HG03575 (cell line): ENCODE measurements around the gene ABO.
"Not testable (repeated sequence)": the region's sequence is repeated elsewhere in the genome, so short reads cannot be mapped to it uniquely, and the experiment has no call there.

ENCODE experiments used
- ATAC-seq: cut with Tn5 transposase; IDR thresholded peaks from one replicate; pipeline ENCODE4 v1.9.1; 2021; ENCODE audit not compliant: unreplicated experiment, insufficient number of reproducible peaks, low FRiP score; ENCODE audit errors: extremely low read depth

The ABO gene

DNA sequence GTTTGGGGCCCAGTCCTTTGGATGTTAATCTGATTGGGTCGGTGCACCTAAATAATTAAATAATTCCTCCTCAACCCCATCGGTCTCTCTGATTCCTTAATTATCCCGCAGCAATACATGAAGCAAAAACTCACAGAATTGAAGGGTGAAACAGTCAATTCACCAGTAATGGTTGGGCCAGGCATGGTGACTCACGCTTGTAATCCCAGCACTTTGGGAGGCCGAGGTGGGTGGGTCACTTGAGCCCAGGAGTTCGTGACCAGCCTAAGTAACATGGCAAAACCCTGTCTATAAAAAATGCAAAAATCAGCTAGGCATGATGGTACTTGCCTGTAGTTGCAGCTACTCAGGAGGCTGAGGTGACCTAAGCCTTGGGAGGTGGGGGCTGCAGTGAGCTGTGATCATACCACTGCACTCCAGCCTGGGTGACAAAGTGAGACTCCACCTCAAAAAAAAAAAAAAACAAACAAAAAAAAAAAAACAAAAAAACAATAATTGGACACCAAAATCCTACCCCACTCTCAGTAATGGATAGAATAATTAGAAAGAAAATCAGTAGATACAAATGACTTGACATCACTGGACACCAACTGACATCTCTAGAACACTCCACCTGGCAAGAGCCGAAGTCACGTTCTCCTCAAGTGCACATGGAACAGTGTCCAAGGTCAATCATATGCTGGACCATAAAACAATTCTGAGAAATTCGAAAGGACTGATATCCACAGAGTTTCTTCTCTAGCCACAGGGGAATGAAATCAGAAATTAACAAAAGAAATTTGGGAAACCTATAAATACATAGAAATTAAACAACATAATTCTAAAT, 5.3 kb downstream of the ABO start:
- ATAC-seq = no peak

DNA sequence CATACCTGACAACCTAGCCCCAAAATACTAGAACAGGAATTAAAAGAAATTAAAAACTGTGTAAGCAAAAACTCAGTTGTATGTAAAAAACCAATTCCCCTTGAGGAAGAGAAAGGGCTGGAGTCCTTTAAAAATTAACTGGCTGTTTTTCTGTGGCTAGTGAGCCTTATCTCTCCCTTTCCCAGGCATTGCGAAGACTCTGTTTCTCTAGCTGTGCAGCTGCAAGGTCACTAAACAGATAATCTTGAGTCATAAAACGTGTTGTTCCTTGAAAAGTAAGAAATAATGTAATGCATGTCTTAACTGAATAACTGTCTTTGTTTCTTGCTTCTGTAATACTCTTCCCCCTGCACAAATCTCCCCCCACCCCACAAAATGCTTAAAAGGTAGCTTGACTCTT, 5.9 kb downstream of the ABO start:
- not testable (repeated sequence) for ATAC-seq

DNA sequence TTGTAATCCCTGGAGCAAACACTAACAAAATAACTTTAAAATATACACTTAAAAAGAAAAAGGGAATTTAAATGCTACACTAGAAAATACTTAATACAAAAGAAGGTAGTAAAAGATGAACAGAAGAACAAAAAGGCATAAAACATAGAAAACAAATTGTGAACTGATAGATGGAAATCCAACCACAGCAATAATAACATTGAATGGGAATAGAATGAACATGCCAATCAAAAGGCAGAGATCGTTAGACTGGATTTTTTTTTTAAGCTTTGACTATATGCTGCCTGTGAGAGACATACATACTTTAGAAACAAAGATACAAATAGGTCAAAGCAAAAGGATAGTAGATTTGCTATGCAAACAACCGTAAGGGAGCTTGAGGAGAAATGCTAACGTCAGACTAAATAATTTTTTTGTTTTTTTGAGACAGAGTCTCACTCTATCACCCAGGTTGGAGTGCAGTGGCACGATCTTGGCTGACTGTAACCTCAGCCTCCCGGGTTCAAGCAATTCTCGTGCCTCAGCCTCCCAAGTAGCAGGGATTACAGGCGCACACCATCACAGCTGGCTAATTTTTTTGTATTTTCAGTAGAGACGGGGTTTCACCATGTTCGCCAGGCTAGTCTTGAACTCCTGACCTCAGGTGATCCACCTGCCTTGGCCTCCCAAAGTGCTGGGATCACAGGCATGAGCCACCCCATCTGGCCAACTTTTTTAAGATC, 6.5 kb downstream of the ABO start:
- ATAC-seq = no peak

DNA sequence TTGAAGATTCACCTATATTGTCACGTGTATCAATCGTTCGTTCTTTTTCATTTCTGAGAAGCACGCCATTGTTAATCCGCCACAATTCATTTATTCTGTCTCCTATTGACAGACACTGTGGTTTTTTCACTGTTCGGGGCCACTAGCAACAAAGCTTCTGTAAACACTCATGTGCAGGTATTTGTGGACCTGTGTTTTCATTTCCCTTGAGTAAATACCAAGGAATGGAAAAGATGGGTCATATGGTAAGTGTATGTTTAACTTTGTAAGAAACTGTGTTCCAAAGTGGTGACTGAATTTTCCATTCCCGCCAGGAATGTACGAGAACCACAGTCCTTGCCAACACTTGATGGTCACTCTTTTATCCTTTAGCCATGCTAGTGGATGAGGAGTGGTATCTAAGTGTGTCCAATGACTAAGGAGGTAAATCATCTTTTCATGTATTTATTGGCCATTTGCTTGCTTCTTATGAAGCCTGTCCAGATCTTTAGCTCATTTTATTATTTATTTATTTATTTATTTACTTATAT, 10.7 kb downstream of the ABO start:
- ATAC-seq = no peak

DNA sequence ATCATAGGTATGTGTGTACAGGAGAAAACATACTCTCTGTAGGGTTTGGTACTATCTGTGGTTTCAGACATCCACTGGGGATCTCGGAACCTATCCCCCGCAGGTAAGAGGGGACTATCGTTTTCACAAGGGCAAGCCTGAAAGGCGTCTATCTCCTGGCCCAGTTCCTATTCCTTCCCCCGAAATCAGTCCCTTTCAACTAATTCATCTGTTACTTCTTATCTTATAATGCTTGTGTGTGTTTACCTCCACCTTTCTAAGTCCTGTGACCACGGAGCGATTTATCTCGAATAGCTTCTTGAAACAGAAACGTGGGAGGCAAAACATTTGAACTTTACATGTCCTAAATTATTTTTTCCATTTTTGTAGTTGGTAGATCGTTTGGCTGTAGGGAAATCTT, 11.4 kb downstream of the ABO start:
- ATAC-seq = no peak

DNA sequence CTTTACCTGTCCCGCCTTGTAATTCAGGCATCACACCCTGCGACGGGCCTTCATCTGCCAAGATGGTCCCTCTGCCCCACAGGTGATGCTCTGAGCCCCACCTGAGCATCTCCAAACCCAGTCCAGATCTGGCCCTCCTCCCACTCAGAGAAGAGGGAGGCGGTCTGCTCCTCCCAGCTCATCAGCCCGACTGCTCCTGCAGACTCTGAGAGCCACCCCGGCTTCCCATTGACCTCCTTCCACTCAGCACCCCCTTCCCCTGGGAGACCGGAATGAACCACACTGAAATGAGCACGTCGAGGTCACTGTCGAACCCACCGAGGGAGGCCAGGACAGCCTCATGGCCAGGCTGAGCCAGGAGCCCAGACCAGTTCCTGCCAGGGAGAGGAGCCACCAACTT, 12.8 kb downstream of the ABO start:
- no peak for ATAC-seq

DNA sequence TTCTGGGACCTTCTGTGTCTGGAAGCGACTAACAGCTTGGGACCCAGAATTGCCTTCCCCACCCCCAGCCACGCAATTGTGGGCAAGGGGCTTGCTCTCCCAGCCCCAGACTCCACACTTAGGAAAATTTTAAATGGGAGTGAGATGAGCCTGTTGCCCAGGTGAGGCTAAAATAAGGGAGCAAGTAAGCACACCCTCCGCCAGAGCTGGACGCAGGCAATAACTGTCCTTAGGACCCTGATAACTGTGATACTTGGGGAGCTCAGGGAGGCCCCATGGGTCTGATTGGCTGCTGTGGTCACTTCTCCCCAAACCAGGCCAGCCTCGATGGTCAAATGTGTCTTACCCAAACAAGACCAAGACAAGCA, 13.3 kb downstream of the ABO start:
- ATAC-seq = no peak

DNA sequence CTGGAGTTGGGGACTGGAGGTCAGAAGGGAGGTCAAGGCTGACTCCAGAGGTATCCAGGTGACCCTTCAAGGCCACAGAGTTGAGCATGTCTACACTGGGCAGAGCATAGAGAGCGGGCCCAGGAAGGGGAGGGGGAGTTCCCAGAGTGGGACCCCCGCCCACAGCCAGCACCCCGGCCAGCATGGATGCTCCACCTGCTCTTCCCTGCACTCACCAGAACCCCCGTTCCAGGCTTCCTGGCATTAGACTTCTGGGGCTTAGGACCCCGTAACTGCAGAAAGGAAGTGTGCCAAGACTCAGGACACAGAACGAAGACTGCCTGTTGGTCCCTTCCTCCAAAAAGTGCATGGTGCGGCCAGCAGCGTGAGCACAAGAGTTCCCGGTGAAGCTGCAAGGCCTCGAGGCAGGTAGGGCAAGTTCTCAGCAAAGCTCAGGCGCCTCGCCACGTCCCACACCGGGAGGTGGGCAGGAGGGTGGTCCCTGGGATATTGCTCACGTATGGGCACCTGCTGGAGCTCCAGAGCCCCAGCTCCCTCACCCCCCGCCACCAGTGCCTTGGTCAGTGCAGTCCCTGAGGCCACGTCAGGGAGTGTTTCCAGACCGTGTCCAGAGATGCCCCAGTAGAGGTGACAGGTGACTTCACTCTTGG, 13.8 kb downstream of the ABO start:
- no peak for ATAC-seq

DNA sequence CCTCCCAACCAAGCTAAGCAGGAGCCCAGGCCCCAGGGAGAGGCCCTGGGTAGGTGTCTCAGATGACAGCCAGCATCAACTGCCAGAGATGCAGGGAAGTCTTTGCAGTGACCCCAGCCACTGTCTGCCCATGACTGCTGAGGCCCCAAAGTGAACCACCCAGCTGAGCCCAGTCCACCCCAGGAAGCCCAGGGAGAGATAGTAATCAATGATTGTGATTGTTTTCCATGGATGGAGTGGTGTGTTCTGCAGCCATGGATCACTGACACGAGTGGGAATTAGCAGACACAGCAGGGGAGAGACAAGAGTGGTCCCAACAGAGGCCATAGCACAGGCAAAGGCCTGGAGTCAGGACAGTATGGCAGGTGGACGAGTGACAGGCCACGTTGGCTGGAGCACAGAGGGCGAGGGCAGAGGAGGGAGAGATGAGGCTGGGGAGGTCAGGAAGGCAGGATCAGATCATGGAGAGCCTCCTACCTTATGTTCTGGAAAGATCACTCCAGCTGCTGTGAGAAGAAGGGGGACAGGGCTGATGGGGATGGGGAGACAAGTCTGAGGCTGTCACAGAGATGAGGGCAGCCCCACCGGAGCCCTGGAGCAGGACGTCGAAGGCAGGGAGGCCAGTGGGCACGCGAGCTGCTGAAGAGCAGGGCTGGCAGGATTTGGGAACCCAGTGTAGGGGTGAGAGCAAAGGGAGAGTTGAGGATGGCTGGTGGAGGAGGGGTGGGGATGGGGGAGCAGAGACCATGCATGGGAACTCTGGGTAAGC, 14.5 kb downstream of the ABO start:
- no peak for ATAC-seq

DNA sequence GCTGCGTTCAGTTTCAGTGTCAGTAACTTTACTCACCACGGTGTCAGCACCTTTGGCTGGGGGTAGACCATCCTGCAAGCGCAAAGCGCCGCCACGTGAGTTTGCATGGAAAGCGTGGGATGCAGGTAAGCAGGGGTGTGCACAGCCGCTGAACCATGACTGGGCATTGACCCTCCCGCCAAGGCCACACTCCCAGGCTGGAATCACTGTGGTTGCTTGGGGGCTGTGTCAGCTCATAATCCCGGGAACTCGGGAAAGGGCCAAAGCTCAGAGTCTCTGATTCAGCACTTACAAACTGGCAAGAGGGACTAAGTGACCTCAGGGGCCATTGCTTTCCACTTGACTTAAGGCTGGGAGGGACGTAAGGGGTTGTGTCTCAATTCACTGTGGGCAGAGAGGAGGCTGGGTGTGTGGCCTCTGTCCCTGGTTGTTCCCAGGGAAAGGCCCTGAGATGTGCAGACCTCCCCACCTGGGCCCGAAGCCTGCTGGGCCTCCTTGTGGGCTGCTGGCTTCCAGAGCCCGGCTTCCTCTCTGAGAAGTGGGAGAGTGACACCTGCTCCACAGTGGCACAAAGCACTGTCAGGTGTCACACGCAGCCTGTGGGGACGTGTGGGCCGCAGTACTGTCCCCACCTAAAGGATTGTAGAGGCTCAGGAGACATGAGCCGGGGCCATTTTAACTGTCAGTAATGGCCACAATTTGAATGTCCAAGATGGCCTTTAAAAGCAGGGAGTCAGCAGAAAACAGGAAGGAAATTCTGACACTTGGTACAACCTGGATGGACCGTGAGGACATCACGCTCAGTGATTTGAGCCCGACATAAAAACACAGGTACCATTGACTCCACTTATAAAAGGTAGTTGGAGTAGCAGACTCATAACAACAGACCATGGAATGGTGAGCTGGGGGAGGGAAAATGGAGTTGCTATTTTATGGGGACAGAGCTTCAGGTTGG, 16.7 kb downstream of the ABO start:
- no peak for ATAC-seq

DNA sequence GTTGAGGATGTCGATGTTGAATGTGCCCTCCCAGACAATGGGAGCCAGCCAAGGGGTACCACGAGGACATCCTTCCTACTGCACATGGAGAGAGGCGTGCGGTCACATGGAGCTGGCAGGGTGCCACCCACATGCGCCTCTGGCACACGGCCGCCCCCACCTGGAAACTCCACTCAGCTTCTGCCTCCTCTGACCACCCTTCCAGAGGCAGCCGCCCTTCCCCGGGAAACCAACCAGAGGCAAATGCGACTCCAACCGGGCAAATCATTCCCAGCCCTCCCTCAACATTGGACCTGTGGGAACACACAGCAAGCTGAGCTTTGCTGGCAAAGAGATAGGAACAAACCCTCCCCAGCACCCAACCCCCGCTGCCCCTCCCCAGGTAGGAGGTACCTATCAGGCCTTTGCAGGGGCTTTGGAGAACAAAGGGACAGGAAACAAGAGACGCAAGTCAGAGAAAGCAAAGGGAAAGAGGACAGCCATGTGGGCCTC, 17.5 kb downstream of the ABO start:
- ATAC-seq = no peak

DNA sequence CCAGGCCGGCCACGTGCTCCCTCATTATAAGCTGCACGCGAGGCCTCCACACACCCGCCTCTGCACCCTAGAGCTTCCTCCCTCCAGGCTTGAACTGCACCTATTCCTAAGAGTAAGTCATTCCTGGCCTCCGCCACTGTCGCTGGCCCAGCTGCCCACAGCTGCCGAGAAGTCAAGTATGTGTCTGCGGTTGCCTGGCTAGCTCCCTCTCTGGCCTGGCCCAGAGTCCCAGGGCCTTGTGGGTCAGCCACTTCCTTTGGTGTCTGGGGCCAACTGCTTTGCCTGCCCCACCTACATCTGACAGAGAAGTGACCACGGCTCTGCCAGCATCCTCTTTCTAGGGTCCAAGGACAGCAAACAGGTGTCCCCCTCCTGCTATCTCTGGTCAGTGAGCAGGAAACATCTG, 18.3 kb downstream of the ABO start:
- ATAC-seq = no peak

DNA sequence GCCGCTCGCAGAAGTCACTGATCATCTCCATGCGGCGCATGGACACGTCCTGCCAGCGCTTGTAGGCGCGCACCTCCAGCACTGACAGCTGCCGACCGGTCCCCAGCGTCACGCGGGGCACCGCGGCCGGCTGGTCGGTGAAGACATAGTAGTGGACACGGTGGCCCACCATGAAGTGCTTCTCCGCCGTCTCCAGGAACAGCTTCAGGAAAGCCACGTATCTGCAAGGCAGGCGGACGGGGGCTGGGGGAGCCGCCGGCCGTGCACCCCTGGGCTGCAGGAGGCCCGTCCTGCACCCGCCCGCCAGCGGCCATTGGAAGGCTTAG, 18.9 kb downstream of the ABO start:
- ATAC-seq = no peak

DNA sequence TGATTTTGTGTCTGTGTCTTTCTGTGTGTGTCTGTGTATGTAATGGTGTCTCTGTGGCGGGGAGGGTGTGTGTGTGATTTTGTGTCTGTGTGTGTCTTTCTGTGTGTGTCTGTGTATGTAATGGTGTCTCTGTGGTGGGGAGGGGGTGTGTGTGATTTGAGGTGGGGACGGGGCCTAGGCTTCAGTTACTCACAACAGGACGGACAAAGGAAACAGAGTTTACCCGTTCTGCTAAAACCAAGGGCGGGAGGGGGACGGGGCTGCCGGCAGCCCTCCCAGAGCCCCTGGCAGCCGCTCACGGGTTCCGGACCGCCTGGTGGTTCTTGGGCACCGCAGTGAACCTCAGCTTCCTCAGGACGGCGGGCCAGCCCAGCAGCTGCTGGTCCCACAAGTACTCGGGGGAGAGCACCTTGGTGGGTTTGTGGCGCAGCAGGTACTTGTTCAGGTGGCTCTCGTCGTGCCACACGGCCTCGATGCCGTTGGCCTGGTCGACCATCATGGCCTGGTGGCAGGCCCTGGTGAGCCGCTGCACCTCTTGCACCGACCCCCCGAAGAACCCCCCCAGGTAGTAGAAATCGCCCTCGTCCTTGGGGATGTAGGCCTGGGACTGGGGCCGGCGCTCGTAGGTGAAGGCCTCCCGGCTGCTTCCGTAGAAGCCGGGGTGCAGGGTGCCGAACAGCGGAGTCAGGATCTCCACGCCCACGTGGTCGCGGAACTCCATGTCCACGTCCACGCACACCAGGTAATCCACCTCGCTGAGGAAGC, 19.4 kb downstream of the ABO start:
- ATAC-seq = no peak

DNA sequence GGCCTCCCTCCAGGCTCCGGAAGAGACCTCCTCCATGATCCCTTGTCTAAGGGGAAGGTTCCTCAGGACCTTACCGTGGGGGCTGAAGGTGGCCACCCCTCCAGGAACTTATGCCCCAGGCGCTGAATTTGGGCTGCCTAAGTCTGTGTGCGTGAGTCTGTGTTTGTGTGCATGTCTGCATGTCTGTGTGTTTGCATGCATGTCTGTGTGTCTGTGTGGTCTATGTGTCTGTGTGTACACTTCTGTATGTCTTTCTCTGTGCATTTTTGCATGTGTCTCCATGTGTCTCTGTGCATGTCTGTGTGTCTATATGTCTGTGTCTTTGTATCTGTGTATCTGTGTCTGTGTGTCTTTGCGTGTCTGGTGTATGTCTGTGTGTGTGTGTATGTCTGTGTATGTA, 20.5 kb downstream of the ABO start:
- ATAC-seq = no peak

DNA sequence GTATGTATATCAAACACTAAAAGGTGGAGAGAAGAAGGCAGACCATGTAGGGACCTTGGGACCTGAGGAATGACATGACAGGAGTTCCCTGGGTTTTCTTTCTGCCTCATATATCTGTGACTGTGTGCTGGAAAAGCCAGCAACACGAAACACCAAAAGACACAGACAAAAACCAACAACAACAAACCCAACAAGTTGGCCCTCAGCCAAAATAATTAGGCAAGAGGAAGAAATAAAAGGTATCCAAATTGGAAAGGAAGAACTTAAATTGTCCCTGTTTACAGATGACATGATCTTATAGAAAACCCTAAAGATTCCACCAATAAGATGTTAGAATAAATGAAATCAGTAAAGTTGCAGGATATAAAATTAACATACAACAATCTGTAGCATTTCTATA, 21.7 kb downstream of the ABO start:
- ATAC-seq = no peak

DNA sequence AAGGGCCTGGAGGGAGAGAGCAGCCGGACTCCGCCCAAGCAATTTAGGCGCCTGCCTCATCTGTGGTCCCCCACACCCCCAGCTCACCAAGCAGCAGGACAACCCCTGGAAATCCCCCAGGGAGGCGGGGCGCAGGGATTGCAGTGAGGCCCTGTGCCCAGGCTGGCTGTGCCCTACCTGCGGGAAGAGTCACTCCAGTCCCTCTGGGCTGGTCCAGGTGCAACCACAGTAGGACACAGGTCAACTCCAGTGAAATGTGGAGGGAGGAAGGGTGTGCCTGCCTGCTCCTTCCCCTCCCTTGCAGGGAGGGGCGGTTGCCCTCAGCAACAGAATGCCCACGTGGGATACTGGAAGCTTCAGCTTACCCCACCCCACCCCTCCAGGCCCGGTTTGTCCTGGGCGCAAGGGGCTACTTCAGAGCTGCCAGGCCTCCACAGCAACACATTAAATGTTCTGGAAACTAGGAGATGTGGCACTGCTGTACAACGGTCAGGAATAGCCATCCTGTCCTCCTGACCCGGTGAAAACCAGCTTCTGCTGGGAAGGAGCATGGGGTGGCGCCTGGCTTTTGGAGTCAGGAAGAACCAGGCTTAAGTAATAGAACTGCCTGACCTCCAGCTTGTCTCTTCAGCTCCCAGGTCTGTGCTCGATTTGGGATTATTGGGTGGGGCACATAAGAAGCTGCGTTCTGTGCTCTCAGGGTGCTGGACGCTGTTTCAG, 22.5 kb downstream of the ABO start:
- ATAC-seq = no peak
